ENCODE results near the gene YAP1.

- TF ChIP-seq POLR2AphosphoS5 (IDR thresholded peaks at IDR 0.05) (no peak), POLR2A (IDR thresholded peaks at IDR 0.05) (no peak), EP300 (IDR thresholded peaks at IDR 0.05) (no peak)
- TF ChIP-seq, protein P1, sequence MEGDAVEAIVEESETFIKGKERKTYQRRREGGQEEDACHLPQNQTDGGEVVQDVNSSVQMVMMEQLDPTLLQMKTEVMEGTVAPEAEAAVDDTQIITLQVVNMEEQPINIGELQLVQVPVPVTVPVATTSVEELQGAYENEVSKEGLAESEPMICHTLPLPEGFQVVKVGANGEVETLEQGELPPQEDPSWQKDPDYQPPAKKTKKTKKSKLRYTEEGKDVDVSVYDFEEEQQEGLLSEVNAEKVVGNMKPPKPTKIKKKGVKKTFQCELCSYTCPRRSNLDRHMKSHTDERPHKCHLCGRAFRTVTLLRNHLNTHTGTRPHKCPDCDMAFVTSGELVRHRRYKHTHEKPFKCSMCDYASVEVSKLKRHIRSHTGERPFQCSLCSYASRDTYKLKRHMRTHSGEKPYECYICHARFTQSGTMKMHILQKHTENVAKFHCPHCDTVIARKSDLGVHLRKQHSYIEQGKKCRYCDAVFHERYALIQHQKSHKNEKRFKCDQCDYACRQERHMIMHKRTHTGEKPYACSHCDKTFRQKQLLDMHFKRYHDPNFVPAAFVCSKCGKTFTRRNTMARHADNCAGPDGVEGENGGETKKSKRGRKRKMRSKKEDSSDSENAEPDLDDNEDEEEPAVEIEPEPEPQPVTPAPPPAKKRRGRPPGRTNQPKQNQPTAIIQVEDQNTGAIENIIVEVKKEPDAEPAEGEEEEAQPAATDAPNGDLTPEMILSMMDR (IDR thresholded peaks at IDR 0.05) = no peak
Measured at GRCh38 chr11:102121329-102121728, 11.1 kb downstream of the YAP1 start.

Data from suprapubic skin (tissue), 4 donors.